HAP-1 (cell line): Measurements from ENCODE around the gene PCBP3.
"Not testable (repeated sequence)": the region's sequence is repeated elsewhere in the genome, so short reads cannot be mapped to it uniquely, and the experiment has no call there.

Source experiments
- DNase-seq, 2 experiments: peaks; one replicate each; pipeline ENCODE4 v3.0.0-alpha.2; 2016 to 2020; ENCODE audit warnings: low spot score in 2 of 2
- H3K27me3 ChIP-seq: fragments of 250-450 bp; sonication (Bioruptor Pico); 2 replicates; pipeline ENCODE4 v1.5.1; 2020; ENCODE audit warnings: low read depth, mild to moderate bottlenecking, moderate library complexity
- H3K36me3 ChIP-seq: fragments of 250-450 bp; sonication (Bioruptor Pico); replicated peaks from 2 replicates; pipeline ENCODE4 v1.5.1; 2020; ENCODE audit warnings: mild to moderate bottlenecking
- H3K4me1 ChIP-seq: fragments of 250-450 bp; sonication (Bioruptor Pico); 2 replicates; pipeline ENCODE4 v1.5.1; 2020; ENCODE audit warnings: mild to moderate bottlenecking
- H3K4me3 ChIP-seq: fragments of 250-450 bp; sonication (Bioruptor Pico); 2 replicates; pipeline ENCODE4 v1.5.1; 2020; ENCODE audit warnings: mild to moderate bottlenecking, moderate library complexity
- H3K9me3 ChIP-seq: fragments of 250-450 bp; sonication (Bioruptor Pico); 2 replicates; pipeline ENCODE4 v1.5.1; 2020; ENCODE audit warnings: mild to moderate bottlenecking, moderate library complexity
- in situ Hi-C: fragments of 300-500 bp; cut with MboI; formaldehyde crosslinking; loops from 3 replicates; pipeline ENCODE4 v1.14.3; 2020; ENCODE audit warnings: low sequenced_read_pairs, inconsistent platforms, mixed read lengths

The PCBP3 gene

DNA sequence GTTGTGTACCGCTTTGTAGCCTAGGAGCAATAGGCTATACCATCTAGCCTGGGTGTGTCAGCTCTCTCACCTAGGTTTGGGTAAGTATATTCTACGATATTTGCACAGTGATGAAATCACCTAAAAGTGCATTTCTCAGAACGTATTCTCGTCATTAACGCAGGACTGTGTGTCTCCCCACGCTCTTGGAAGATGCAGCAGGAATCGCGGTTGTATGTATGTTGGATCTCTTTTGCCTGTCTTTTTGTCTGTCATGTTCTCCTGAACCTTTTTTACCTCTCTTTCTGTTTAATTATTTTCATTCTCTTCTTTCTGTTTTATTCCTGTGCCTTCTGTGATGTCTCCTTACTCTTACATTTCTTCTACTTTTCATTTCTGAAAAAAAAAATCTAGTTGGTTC lies 197.5 kb downstream of the PCBP3 start:
- in situ Hi-C loops: no loop called here
- Histone ChIP-seq H3K27me3 (no peaks in the 10 kb centered on the region; the same call in 1 of the 2 replicates), H3K9me3 (peaks cover 4% of the 10 kb centered on the region; the same call in 1 of the 2 replicates)

DNA sequence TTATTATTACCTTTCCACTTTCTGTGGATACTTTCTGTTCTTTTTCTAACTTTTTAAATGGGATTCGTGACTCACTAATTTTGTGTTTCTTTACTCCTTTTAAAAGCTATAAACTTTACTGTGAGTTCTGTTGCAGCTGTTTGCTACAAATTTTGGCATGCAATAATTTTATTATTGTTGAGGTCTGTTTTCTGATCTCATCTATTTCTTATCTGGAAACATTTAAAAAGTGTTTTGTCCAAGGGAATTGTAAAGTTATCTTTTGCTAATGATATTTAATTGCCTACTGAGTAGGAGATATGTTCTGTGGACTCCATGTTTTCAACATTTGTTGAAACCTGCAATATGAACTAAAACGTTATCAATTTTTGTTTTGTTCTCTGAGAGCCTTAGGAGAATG lies 199.9 kb downstream of the PCBP3 start:
- no peaks in the 10 kb centered on the region for H3K36me3 ChIP-seq
- H3K4me1 ChIP-seq: peaks cover 10% of the 10 kb centered on the region
- no peak for DNase-seq
- peaks cover 4% of the 10 kb centered on the region; the same call in 1 of the 2 replicates for H3K9me3 ChIP-seq
- H3K4me3 ChIP-seq: no peak overlapping the region
- in situ Hi-C loops: no loop called here
- no peaks in the 10 kb centered on the region; the same call in 1 of the 2 replicates for H3K27me3 ChIP-seq

More for the DNA sequence above, 197.5 kb downstream of the PCBP3 start:
- DNase-seq: no peak
- Histone ChIP-seq H3K4me1 (peaks cover 10% of the 10 kb centered on the region), H3K4me3 (no peak overlapping the region), H3K36me3 (no peaks in the 10 kb centered on the region)

DNA sequence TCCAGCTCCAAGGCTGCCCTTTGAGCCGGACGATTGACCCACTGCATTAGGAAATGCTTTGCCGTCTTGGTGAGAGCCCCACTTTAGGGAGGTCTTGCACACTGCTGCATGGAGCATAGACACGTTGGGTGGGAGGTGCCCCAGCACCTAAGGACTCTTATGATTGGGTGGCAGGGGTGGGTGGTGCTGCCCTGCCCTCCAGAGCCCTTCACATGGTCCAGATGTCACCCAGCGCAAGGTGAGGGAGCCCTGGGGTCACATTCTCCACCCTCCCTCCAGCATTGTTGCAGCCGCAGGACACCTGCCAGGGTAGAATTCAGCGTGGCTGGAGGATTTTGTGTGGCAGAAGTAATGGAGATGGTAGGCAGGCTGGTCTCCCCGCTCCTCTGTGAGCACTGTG lies 200.7 kb downstream of the PCBP3 start:
- no peak overlapping the region for H3K4me3 ChIP-seq
- H3K4me1 ChIP-seq: peaks cover 3% of the 10 kb centered on the region; the same call in 1 of the 2 replicates
- DNase-seq: no peak
- in situ Hi-C loops: no loop called here
- peaks cover 4% of the 10 kb centered on the region; the same call in 1 of the 2 replicates for H3K9me3 ChIP-seq
- no peaks in the 10 kb centered on the region; the same call in 1 of the 2 replicates for H3K27me3 ChIP-seq
- H3K36me3 ChIP-seq: no peaks in the 10 kb centered on the region

DNA sequence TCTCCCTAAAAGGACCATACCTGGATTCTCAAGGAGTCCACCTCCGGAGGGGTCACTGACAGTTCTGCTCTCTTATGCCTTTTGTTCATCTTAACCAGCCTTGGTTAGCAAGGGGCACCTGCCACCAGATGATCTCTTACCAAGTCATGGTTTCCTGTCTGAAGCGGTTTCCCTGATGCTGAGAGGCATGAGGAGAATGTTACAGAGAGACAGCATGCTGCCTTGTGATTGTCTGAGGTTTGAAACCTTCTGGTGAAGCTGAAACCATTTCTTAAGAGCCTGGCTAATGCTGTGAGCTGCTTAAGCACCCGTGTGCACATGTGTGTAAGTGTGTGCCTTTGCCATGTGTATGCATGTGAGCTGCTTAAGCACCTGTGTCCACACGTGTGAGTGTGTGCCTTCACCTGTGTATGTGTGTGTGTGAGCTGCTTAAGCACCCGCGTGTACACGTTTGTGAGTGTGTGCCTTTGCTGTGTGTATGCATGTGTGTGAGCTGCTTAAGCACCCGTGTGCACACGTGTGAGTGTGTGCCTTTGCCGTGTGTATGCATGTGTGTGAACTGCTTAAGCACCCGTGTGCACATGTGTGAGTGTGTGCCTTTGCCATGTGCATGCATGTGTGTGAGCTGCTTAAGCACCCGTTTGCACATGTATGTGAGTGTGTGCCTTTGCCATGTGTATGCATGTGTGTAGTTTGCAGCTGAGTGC lies 201.7 kb downstream of the PCBP3 start:
- Histone ChIP-seq H3K4me1 (no peaks in the 10 kb centered on the region), H3K36me3 (no peaks in the 10 kb centered on the region), H3K4me3 (no peak overlapping the region), H3K27me3 (no peaks in the 10 kb centered on the region; the same call in 1 of the 2 replicates), H3K9me3 (peaks cover 4% of the 10 kb centered on the region; the same call in 1 of the 2 replicates)
- DNase-seq: no peak
- in situ Hi-C loops: no loop called here

DNA sequence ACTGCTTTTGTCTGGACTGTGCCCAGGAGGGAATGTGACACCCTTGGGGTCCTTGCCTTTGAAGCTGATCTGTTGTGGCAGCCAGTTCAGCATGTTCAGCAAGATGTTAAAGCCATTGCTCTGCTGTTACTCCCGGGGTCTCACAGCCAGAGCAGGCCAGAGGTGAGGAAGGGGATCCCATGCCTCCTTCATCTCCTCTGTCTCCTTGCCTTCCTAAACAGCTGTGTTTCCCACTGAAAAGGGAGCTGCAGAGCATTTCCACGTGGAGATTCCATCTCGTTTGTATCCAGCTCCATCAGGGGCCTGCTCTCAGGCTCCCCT lies 202.2 kb downstream of the PCBP3 start:
- H3K4me3 ChIP-seq: no peak overlapping the region
- H3K27me3 ChIP-seq: no peaks in the 10 kb centered on the region; the same call in 1 of the 2 replicates
- no peaks in the 10 kb centered on the region for H3K4me1 ChIP-seq
- no peak for DNase-seq
- H3K9me3 ChIP-seq: peaks cover 3% of the 10 kb centered on the region; the same call in 1 of the 2 replicates
- no peaks in the 10 kb centered on the region for H3K36me3 ChIP-seq
- in situ Hi-C loops: no loop called here

DNA sequence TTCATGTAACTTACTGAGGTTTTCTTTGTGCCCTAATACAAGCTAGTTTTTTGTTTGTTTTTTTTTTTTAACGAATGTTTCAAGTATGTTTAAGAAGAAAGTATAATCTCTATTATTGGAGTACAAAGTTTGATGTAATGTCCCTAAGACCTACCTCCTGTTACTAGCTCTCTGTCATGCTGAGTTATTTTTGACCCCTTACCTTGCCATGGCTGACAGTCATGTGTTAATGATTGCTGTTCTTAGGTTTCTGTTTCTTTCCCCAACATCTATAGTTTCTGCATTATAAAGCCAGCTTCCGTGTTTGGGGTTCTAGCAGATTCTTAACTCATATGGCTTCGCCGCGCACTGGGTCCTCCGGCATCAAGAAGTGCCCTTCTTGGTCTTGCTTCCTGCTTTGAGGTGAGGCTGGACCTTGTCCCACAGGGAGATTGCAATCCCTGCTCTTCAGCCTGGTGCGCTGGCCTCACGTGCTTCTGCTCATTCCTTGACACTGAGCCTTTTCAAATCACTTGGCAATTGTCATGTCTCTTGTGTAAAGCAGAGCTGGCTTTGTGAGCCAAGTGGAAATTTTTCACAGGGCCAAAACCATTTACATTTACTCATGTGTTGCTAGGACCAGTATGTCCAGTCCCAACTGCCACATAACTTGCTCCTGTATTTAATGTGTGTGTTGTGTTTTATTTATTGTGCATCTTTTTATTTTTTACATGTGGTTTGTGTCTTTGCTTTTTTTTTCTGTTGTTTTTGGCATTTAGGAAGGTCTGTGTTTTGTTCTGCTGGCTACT lies 203.0 kb downstream of the PCBP3 start:
- no peaks in the 10 kb centered on the region; the same call in 1 of the 2 replicates for H3K27me3 ChIP-seq
- no peaks in the 10 kb centered on the region for H3K36me3 ChIP-seq
- no peaks in the 10 kb centered on the region for H3K4me1 ChIP-seq
- no peak overlapping the region for H3K4me3 ChIP-seq
- no peaks in the 10 kb centered on the region for H3K9me3 ChIP-seq
- in situ Hi-C loops: no loop called here
- DNase-seq: peak in 1 of 2 experiments; percentile 12

DNA sequence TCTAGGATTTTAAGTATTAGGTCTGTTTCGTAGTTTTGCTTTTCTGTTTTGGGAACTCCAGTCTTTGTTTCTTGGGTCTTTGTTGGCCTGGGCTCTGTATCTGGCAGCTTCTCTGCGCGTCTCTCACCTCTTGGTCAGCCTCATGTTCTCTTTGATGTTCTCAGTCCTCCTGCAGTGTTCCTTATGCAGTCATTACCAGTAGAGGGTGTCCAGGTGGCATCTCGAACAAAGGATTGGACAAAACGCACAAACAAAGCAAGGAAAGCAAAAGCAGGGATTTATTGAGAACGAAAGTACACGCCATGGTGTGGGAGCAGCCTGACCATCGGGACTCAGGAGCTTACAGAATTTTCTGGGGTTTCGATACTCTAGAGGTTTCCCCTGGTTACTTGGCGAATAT lies 204.3 kb downstream of the PCBP3 start:
- H3K4me1 ChIP-seq: no peaks in the 10 kb centered on the region
- no peaks in the 10 kb centered on the region for H3K9me3 ChIP-seq
- in situ Hi-C loops: no loop called here
- no peak overlapping the region for H3K4me3 ChIP-seq
- H3K36me3 ChIP-seq: no peaks in the 10 kb centered on the region
- DNase-seq: no peak
- H3K27me3 ChIP-seq: no peaks in the 10 kb centered on the region; the same call in 1 of the 2 replicates

DNA sequence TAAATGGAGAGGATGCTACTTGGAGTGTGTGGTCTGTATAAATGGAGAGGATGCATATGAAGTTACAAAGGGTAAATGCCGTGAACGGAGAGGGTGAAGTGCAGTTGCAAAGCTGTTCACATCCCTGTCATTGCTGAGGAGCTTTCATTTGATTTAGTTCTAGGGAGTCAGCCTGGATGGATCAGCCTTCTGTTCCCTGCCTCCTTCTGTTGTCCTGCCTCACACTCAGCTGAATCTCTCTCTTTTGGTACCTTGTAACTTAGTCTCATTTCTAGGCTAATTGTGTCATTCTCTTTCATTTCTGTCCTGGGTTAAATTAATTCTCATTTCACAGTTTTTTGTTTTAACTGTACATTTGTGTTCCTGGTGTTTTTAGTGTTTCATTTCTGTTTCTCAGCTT lies 204.8 kb downstream of the PCBP3 start:
- no peaks in the 10 kb centered on the region for H3K9me3 ChIP-seq
- H3K4me1 ChIP-seq: no peaks in the 10 kb centered on the region
- in situ Hi-C loops: no loop called here
- no peak overlapping the region for H3K4me3 ChIP-seq
- no peaks in the 10 kb centered on the region; the same call in 1 of the 2 replicates for H3K27me3 ChIP-seq
- no peak for DNase-seq
- no peaks in the 10 kb centered on the region for H3K36me3 ChIP-seq

DNA sequence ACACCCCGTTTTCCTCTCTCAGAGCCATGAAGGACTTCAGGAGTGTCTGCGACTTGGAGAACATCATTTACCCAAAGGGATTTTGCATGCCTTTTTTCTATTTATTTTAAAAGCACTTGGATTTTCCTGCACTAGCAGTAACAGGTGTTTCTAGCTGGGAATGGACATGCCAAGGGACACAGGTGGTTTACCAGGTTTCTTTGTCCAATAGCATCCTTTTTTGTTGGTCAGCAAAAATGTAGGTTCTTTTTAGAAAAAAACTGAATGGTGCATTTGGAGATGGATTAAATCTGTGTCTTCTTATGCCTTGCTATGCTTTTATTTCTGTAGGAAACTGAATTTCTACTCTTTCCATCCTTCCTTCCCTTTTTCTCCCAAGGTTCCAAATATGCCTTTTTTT lies 205.3 kb downstream of the PCBP3 start:
- Histone ChIP-seq H3K4me3 (no peak overlapping the region), H3K9me3 (no peaks in the 10 kb centered on the region), H3K36me3 (no peaks in the 10 kb centered on the region), H3K4me1 (no peaks in the 10 kb centered on the region), H3K27me3 (no peaks in the 10 kb centered on the region)
- in situ Hi-C loops: no loop called here
- no peak for DNase-seq

DNA sequence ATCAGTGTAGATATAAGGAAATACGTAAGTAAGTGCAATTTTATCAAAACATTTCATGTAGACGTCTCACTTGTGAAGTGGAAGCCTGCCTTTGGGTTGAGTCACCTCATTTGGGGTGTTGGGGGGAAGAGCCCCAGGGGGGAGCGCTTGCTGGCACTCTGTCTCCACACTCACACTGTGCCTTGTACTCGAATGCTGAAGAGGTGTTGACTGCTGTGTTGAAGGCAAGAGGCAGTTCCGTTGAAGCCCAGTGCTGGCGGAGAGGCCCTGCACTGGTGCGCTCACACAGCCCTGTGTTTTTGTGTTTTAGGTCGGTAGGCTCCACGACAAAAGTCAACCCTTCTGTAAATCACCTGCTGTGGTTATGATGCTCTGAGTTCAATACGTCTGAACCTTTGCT lies 206.1 kb downstream of the PCBP3 start:
- Histone ChIP-seq H3K9me3 (no peaks in the 10 kb centered on the region), H3K4me1 (no peaks in the 10 kb centered on the region), H3K36me3 (no peaks in the 10 kb centered on the region), H3K27me3 (no peaks in the 10 kb centered on the region), H3K4me3 (no peak overlapping the region)
- in situ Hi-C loops: no loop called here
- DNase-seq: no peak

DNA sequence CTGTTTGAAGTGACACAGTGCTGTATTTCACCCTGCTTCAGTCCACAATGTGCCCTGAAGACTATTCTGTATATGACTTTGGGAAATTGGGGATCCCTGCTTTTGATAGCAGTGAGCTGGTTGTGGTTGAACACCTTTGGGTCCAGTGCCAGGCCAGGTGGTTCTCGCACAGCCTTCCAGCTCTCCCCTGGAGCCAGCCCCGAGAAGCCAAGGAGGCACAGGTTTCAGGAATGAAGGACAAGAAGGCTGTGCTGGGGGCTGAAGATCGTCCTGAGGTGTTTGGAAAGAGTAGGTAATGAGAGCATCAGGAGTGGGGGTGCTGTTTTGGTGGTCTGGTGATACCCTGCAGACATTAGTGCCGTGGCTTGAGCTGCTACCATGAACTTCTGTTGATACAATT lies 206.7 kb downstream of the PCBP3 start:
- in situ Hi-C loops: no loop called here
- no peak overlapping the region for H3K4me3 ChIP-seq
- no peaks in the 10 kb centered on the region for H3K27me3 ChIP-seq
- no peaks in the 10 kb centered on the region for H3K4me1 ChIP-seq
- no peaks in the 10 kb centered on the region for H3K36me3 ChIP-seq
- DNase-seq: no peak
- no peaks in the 10 kb centered on the region for H3K9me3 ChIP-seq

DNA sequence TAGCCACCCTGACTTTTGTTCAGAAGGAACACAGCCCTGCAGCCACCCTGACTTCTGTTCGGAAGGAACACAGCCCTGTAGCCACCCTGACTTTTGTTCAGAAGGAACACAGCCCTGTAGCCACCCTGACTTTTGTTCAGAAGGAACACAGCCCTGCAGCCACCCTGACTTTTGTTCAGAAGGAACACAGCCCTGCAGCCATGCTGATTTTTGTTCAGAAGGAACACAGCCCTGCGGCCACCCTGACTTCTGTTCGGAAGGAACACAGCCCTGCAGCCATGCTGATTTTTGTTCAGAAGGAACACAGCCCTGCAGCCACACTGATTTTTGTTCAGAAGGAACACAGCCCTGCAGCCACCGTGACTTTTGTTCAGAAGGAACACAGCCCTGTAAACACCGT lies 208.9 kb downstream of the PCBP3 start:
- H3K27me3 ChIP-seq, H3K9me3 ChIP-seq, H3K36me3 ChIP-seq, in situ Hi-C loops, DNase-seq, H3K4me3 ChIP-seq: not testable (repeated sequence)
- peaks cover 17% of the 10 kb centered on the region for H3K4me1 ChIP-seq

DNA sequence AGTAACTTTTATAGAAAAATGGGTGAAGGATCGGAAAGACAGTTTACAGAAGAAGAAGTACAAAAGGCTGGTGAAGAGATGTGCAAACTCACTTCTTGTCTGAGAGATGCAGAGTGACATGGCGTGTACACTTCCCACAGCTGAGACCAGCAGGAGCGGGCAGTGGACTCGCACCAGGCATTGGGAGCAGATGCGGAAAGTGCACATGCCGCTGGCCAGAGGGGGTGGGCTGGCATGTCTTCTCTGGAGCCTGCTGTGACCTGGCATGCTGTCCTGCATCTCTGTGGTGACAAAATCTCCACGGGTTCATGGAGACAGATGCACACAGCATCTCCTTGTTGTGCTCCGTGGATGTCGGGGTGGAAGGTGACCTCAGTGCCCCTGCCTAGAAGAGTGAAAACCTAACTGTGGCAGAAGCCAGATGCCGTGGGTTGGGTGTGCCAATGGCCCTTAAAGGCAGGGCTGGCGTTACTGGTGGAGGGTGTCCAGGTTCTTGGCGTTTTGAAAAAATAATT lies 209.4 kb downstream of the PCBP3 start:
- H3K4me1 ChIP-seq: peaks cover 23% of the 10 kb centered on the region
- no peaks in the 10 kb centered on the region for H3K27me3 ChIP-seq
- H3K4me3 ChIP-seq: no peak overlapping the region
- DNase-seq: no peak
- no peaks in the 10 kb centered on the region for H3K36me3 ChIP-seq
- in situ Hi-C loops: no loop called here
- no peaks in the 10 kb centered on the region for H3K9me3 ChIP-seq

DNA sequence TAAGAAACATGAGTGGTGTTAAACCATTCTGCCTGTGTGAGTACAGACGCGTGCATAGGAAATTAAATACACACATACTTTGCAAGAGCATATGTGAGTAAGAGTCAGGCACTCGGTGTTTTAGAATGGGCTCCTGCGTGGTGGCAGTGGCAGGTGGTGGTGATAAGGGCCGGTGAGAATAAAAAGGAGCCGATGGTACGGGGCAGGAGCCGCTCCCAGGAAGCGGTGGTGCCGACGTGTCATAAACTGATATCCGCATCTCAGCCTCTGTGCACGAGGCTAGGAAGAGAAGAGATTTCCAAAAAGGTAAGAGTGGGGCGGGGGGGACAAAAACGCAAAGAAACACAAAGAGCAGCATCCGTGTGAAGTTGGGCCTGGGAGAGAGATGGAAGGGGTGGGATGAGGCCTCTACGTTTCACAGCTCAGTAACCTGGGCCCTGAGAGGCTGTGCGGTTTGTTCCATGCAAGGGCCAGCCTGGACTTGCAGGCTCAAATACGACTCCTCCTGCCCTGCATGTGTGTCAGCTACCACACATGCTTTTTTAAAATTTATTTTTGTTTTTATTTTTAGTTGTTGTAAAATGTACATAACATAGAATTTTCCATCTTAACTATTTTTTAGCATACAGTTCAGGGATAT lies 210.3 kb downstream of the PCBP3 start:
- DNase-seq: no peak
- Histone ChIP-seq H3K4me3 (no peak overlapping the region), H3K36me3 (no peaks in the 10 kb centered on the region), H3K9me3 (no peaks in the 10 kb centered on the region), H3K27me3 (no peaks in the 10 kb centered on the region), H3K4me1 (peaks cover 23% of the 10 kb centered on the region)
- in situ Hi-C loops: no loop called here
